Panc1 (cell line): ENCODE measurements around the gene MUC5B.

Source experiments
- CTCF ChIP-seq: fragments of 450-650 bp; IDR thresholded peaks from 2 replicates; pipeline ENCODE4 v1.5.1; 2017; ENCODE audit warnings: mild to moderate bottlenecking
- POLR2AphosphoS5 ChIP-seq: IDR thresholded peaks from 2 replicates; pipeline ENCODE4 v1.6.1; 2012; ENCODE audit warnings: mild to moderate bottlenecking, low read depth, low read length, moderate library complexity
- SIN3A ChIP-seq: IDR thresholded peaks from 2 replicates; pipeline ENCODE4 v1.6.1; 2012; ENCODE audit warnings: low read depth, mild to moderate bottlenecking, low read length, moderate library complexity, borderline replicate concordance; ENCODE audit not compliant: insufficient read depth
- TCF7L2 ChIP-seq: IDR thresholded peaks from 2 replicates; pipeline ENCODE4 v1.6.1; 2011; ENCODE audit warnings: mild to moderate bottlenecking, low read depth, low read length, inconsistent platforms

- TF ChIP-seq CTCF, result no peak
- TF ChIP-seq POLR2AphosphoS5, result no peak
- TF ChIP-seq SIN3A, result no peak
- TF ChIP-seq TCF7L2, result no peak
Observed at GRCh38 chr11:1291295-1292017, 68.6 kb downstream of the MUC5B start.
